Calu3 (cell line): ENCODE data around the gene ZNF774. TPM values are rescaled to one million over a fixed set of nuclear protein-coding genes. Genes with fewer than 3 reads are reported as not detected.

Experiments used
- BruUV-seq: library from RNA; stranded (reverse); fragments of 400-500 nt; replicated peaks from 2 replicates; lab custom pipeline; 2021; lab: Mats Ljungman, UMichigan
- CTCF ChIA-PET: fragments of 300-600 bp; sonication (Branson Sonifier 250); formaldehyde crosslinking; loops from one replicate; lab custom pipeline; 2022; ENCODE audit warnings: antibody characterized with exemption; lab: Charles Lee
- DNase-seq: peaks from one replicate; pipeline ENCODE4 v3.0.0; 2022
- H3K27ac Mint-ChIP-seq: one replicate; pipeline ENCODE4 v1.8.0; 2022; ENCODE audit warnings: mixed read lengths; ENCODE audit not compliant: unreplicated experiment
- H3K27me3 Mint-ChIP-seq: one replicate; pipeline ENCODE4 v1.8.0; 2022; ENCODE audit warnings: mixed read lengths; ENCODE audit not compliant: unreplicated experiment
- H3K36me3 Mint-ChIP-seq: one replicate; pipeline ENCODE4 v1.8.0; 2022; ENCODE audit warnings: mild to moderate bottlenecking, moderate library complexity, mixed read lengths; ENCODE audit not compliant: insufficient read depth, unreplicated experiment
- H3K4me1 Mint-ChIP-seq: one replicate; pipeline ENCODE4 v1.8.0; 2022; ENCODE audit warnings: mild to moderate bottlenecking, low read depth, mixed read lengths; ENCODE audit not compliant: unreplicated experiment
- H3K4me3 Mint-ChIP-seq: one replicate; pipeline ENCODE4 v1.8.0; 2022; ENCODE audit warnings: mild to moderate bottlenecking, low read depth, moderate library complexity, mixed read lengths; ENCODE audit not compliant: unreplicated experiment
- H3K9me3 Mint-ChIP-seq: one replicate; pipeline ENCODE4 v1.8.0; 2022; ENCODE audit warnings: low read depth, mixed read lengths; ENCODE audit not compliant: unreplicated experiment
- intact Hi-C: fragments of 100-400 bp; cut with micrococcal nuclease; formaldehyde crosslinking; loops from one replicate; pipeline ENCODE4 v1.10.0; 2022; ENCODE audit not compliant: unreplicated experiment
- total RNA-seq: library from RNA; stranded (reverse); gene quantifications from 2 replicates; pipeline ENCODE4 v1.2.3, GENCODE V29; 2022
- TF ChIP-seq, protein P1 (sequence below): fragments of 200-600 bp; IDR thresholded peaks from one replicate; pipeline ENCODE4 v1.8.0; 2022; ENCODE audit warnings: antibody characterized with exemption; ENCODE audit not compliant: unreplicated experiment

ZNF774 gene
- total RNA-seq, 1 experiment from 2014 or later: 6.2 TPM

DNA sequence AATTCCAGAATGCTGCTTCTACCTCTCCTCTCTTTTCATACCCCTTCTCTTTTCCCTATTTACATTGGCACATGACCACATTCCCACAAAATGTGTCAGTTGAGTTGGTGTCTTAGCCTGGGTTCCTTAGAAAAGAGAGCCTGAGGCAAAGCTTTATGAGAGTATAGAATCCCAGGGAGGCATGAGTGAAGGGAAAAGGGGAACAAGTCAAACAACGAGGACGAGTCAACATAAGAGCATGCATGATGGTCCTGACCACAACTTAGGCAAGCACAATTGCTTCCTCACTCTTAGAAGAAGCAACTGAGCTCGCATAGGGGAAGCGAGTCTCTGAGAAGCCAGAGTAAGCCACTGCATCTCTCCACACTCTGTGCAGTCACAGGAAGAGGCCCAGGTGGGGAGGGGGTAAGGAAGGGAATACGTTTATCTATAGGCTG is 15.4 kb upstream of the ZNF774 start:
- TF ChIP-seq, protein P1, sequence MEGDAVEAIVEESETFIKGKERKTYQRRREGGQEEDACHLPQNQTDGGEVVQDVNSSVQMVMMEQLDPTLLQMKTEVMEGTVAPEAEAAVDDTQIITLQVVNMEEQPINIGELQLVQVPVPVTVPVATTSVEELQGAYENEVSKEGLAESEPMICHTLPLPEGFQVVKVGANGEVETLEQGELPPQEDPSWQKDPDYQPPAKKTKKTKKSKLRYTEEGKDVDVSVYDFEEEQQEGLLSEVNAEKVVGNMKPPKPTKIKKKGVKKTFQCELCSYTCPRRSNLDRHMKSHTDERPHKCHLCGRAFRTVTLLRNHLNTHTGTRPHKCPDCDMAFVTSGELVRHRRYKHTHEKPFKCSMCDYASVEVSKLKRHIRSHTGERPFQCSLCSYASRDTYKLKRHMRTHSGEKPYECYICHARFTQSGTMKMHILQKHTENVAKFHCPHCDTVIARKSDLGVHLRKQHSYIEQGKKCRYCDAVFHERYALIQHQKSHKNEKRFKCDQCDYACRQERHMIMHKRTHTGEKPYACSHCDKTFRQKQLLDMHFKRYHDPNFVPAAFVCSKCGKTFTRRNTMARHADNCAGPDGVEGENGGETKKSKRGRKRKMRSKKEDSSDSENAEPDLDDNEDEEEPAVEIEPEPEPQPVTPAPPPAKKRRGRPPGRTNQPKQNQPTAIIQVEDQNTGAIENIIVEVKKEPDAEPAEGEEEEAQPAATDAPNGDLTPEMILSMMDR: no peak
- Mint-ChIP-seq H3K27ac (no peak overlapping the region), H3K36me3 (no peaks in the 10 kb centered on the region), H3K4me1 (peaks cover 50% of the 10 kb centered on the region), H3K27me3 (no peaks in the 10 kb centered on the region), H3K4me3 (no peak overlapping the region), H3K9me3 (no peaks in the 10 kb centered on the region)
- BruUV-seq: no TSS peak
- no peak for DNase-seq
- CTCF ChIA-PET: interaction anchor here (1.2 kb wide), 1 partner anchor 17 kb away, joined by 3 read pairs; no protein-coding TSS in a partner anchor
- intact Hi-C loops: loop anchor here (5.0 kb wide), 2 partner anchors 76 to 141 kb away; no protein-coding TSS in a partner anchor

DNA sequence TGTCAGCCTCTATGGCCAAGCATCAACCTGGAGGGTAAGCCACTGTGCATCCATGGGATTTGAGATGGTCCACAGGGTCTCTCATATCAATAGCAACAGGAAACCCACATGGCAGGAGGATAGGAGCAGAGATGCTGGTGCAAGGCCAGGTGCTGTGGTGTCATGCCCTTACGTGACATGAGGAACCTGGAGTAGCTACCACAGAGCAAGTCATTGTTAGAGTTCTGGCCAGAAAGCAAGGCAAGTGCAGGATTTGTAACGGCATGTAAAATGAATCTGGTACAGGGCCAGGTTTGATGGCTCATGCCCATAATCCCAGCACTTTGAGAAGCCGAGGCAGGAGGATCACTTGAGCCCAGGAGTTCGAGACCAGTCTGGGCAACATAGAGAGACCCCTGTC is 14.8 kb upstream of the ZNF774 start:
- Mint-ChIP-seq H3K27ac (no peak overlapping the region), H3K27me3 (no peaks in the 10 kb centered on the region), H3K36me3 (no peaks in the 10 kb centered on the region), H3K4me1 (peaks cover 50% of the 10 kb centered on the region), H3K9me3 (no peaks in the 10 kb centered on the region), H3K4me3 (no peak overlapping the region)
- DNase-seq: no peak
- BruUV-seq: no TSS peak
- CTCF ChIA-PET: no interaction called here
- intact Hi-C loops: loop anchor here (5.0 kb wide), 2 partner anchors 75 to 140 kb away; no protein-coding TSS in a partner anchor
- TF ChIP-seq, protein P1: no peak

DNA sequence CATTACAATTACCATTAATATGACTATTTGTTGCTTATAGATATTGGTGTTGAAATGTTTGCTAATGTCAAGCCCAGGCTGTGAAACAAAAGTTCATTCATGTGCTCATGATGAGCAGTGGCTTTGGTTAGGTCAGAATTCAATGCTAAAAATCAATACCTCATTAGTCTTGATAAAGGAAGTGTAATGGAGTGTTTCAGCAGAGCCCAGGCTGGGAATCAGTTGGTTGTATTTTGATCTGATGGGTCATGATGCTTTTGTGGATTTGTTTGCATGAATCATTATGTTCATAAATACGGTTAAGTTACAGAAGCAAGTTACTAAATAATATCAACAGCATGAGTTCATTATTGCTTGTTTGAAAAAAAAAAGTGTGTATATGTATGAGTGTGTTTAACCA is 13.6 kb upstream of the ZNF774 start:
- BruUV-seq: no TSS peak
- intact Hi-C loops: loop anchor here (5.0 kb wide), 2 partner anchors 74 to 139 kb away; no protein-coding TSS in a partner anchor
- Mint-ChIP-seq H3K36me3 (no peaks in the 10 kb centered on the region), H3K27ac (no peak overlapping the region), H3K9me3 (no peaks in the 10 kb centered on the region), H3K4me3 (no peak overlapping the region), H3K27me3 (no peaks in the 10 kb centered on the region), H3K4me1 (peaks cover 44% of the 10 kb centered on the region)
- TF ChIP-seq, protein P1: no peak
- CTCF ChIA-PET: no interaction called here
- no peak for DNase-seq

DNA sequence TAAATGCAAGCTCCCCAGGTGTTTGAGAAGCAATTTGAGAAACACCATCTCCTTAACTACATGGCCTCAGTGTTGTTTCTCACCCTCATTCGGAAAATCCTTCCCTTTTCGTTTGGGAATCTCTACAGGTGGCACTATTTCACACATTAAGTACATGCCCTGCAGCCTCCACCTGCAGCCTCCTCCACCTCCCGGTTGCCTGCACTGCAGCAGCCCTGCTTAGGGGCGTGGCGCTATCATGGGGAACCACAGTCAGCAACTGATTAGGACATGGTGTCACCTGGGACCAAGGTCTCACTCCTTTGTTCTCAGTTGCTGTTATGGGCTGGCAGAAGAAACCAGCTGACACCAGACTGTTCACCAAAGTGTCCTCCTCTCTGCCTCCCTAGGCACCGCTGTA is 11.7 kb upstream of the ZNF774 start:
- TF ChIP-seq, protein P1: no peak
- H3K4me3 Mint-ChIP-seq: no peak overlapping the region

More for the DNA sequence above, 11.7 kb upstream of the ZNF774 start:
- H3K4me1 Mint-ChIP-seq: peaks cover 36% of the 10 kb centered on the region
- H3K27me3 Mint-ChIP-seq: peaks cover 3% of the 10 kb centered on the region
- H3K36me3 Mint-ChIP-seq: no peaks in the 10 kb centered on the region
- CTCF ChIA-PET: interaction anchor here (0.6 kb wide), 1 partner anchor 468 kb away, joined by 3 read pairs; no protein-coding TSS in a partner anchor
- no peak overlapping the region for H3K27ac Mint-ChIP-seq
- DNase-seq: peak; percentile 80
- BruUV-seq: no TSS peak
- intact Hi-C loops: no loop called here
- H3K9me3 Mint-ChIP-seq: no peaks in the 10 kb centered on the region
